ENCODE data around the gene MYL2. TPM values are rescaled to one million over a fixed set of nuclear protein-coding genes. Genes with fewer than 3 reads are reported as not detected.

The MYL2 gene
- total RNA-seq, 1 donor from 2014 or later = not detected

- Histone ChIP-seq H3K36me3 (ENCODE audit: control insufficient read depth, insufficient read depth, low read length) (no peaks in the 10 kb centered on the region), H3K4me3 (ENCODE audit: low read depth, low read length) (no peak overlapping the region), H3K27me3 (ENCODE audit: control insufficient read depth, insufficient read depth, low read length) (no peaks in the 10 kb centered on the region)
- no peak for TF ChIP-seq CTCF (IDR thresholded peaks at IDR 0.05; ENCODE audit: insufficient read depth, low read length, poor library complexity, severe bottlenecking)
- no peak for DNase-seq (ENCODE audit: low read depth)
These were observed 8.3 kb upstream of the MYL2 start for GRCh38 chr12:110928700-110929099.

- H3K4me3 ChIP-seq (ENCODE audit: low read depth, low read length) = no peak overlapping the region
- H3K36me3 ChIP-seq (ENCODE audit: control insufficient read depth, insufficient read depth, low read length) = no peaks in the 10 kb centered on the region
- no peaks in the 10 kb centered on the region for H3K27me3 ChIP-seq (ENCODE audit: control insufficient read depth, insufficient read depth, low read length)
- DNase-seq (ENCODE audit: low read depth) = no peak
- no peak for TF ChIP-seq CTCF (IDR thresholded peaks at IDR 0.05; ENCODE audit: insufficient read depth, low read length, poor library complexity, severe bottlenecking)
These were observed 7.2 kb upstream of the MYL2 start for GRCh38 chr12:110927546-110927945.

GRCh38 chr12:110923692-110924334 is 3.4 kb upstream of the MYL2 start:
- H3K27me3 ChIP-seq (ENCODE audit: control insufficient read depth, insufficient read depth, low read length) = no peaks in the 10 kb centered on the region
- TF ChIP-seq CTCF (IDR thresholded peaks at IDR 0.05; ENCODE audit: insufficient read depth, low read length, poor library complexity, severe bottlenecking) = no peak
- H3K36me3 ChIP-seq (ENCODE audit: control insufficient read depth, insufficient read depth, low read length) = no peaks in the 10 kb centered on the region
- no peak for DNase-seq (ENCODE audit: low read depth)
- H3K4me3 ChIP-seq (ENCODE audit: low read depth, low read length) = no peak overlapping the region

GRCh38 chr12:110923192-110923591 is 2.8 kb upstream of the MYL2 start:
- no peak overlapping the region for H3K4me3 ChIP-seq (ENCODE audit: low read depth, low read length)
- no peaks in the 10 kb centered on the region for H3K27me3 ChIP-seq (ENCODE audit: control insufficient read depth, insufficient read depth, low read length)
- no peak for TF ChIP-seq CTCF (IDR thresholded peaks at IDR 0.05; ENCODE audit: insufficient read depth, low read length, poor library complexity, severe bottlenecking)
- H3K36me3 ChIP-seq (ENCODE audit: control insufficient read depth, insufficient read depth, low read length) = no peaks in the 10 kb centered on the region
- no peak for DNase-seq (ENCODE audit: low read depth)

GRCh38 chr12:110922652-110923051 is 2.3 kb upstream of the MYL2 start:
- no peaks in the 10 kb centered on the region for H3K27me3 ChIP-seq (ENCODE audit: control insufficient read depth, insufficient read depth, low read length)
- DNase-seq (ENCODE audit: low read depth) = no peak
- TF ChIP-seq CTCF (IDR thresholded peaks at IDR 0.05; ENCODE audit: insufficient read depth, low read length, poor library complexity, severe bottlenecking) = no peak
- no peaks in the 10 kb centered on the region for H3K36me3 ChIP-seq (ENCODE audit: control insufficient read depth, insufficient read depth, low read length)
- H3K4me3 ChIP-seq (ENCODE audit: low read depth, low read length) = no peak overlapping the region

GRCh38 chr12:110921262-110921661 is 883 bp upstream of the MYL2 start:
- no peaks in the 10 kb centered on the region for H3K27me3 ChIP-seq (ENCODE audit: control insufficient read depth, insufficient read depth, low read length)
- no peaks in the 10 kb centered on the region for H3K36me3 ChIP-seq (ENCODE audit: control insufficient read depth, insufficient read depth, low read length)
- no peak overlapping the region for H3K4me3 ChIP-seq (ENCODE audit: low read depth, low read length)
- TF ChIP-seq CTCF (IDR thresholded peaks at IDR 0.05; ENCODE audit: insufficient read depth, low read length, poor library complexity, severe bottlenecking) = no peak
- DNase-seq (ENCODE audit: low read depth) = no peak
